Parathyroid adenoma (tissue), 2 donors: ENCODE measurements around the gene AFF3.

ENCODE experiments used
- H2AFZ ChIP-seq: fragments of 300-600 bp; sonication (generic); one replicate; pipeline ENCODE4 v1.7.0; 2017; ENCODE audit warnings: antibody characterized with exemption, mild to moderate bottlenecking
- H3K27ac ChIP-seq: fragments of 300-600 bp; sonication (generic); one replicate; pipeline ENCODE4 v1.7.0; 2017
- H3K27me3 ChIP-seq: fragments of 300-600 bp; sonication (generic); one replicate; pipeline ENCODE4 v1.7.0; 2017; ENCODE audit warnings: low read length; ENCODE audit not compliant: control insufficient read depth, insufficient read depth
- H3K36me3 ChIP-seq: fragments of 300-600 bp; sonication (generic); one replicate; pipeline ENCODE4 v1.7.0; 2017; ENCODE audit warnings: low read length; ENCODE audit not compliant: control insufficient read depth, insufficient read depth
- H3K4me1 ChIP-seq: fragments of 300-600 bp; sonication (generic); one replicate; pipeline ENCODE4 v1.7.0; 2017; ENCODE audit warnings: control low read depth
- H3K4me2 ChIP-seq: fragments of 300-600 bp; sonication (generic); one replicate; pipeline ENCODE4 v1.7.0; 2017; ENCODE audit warnings: low read length
- H3K4me3 ChIP-seq: fragments of 300-600 bp; sonication (generic); one replicate; pipeline ENCODE4 v1.7.0; 2017; ENCODE audit warnings: low read depth, low read length
- H3K79me2 ChIP-seq: fragments of 300-600 bp; sonication (generic); one replicate; pipeline ENCODE4 v1.7.0; 2017; ENCODE audit warnings: control low read depth
- H3K9ac ChIP-seq: fragments of 300-600 bp; sonication (generic); one replicate; pipeline ENCODE4 v1.7.0; 2017; ENCODE audit warnings: mild to moderate bottlenecking
- H3K9me3 ChIP-seq: fragments of 300-600 bp; sonication (generic); one replicate; pipeline ENCODE4 v1.7.0; 2017; ENCODE audit warnings: low read length; ENCODE audit not compliant: control insufficient read depth
- CTCF ChIP-seq: fragments of 300-600 bp; sonication (generic); IDR thresholded peaks from one replicate; pipeline ENCODE4 v1.7.0; 2017; ENCODE audit warnings: antibody characterized with exemption, mild to moderate bottlenecking
- donor health status: primary hyperparathyroidism.

The AFF3 gene

GRCh38 chr2:100141906-100142305 lies 484 bp downstream of the AFF3 start:
- Histone ChIP-seq H3K9ac (no peak overlapping the region), H3K4me3 (no peak overlapping the region), H3K36me3 (no peaks in the 10 kb centered on the region)

GRCh38 chr2:100140582-100140981 lies 1.8 kb downstream of the AFF3 start:
- TF ChIP-seq CTCF, result no peak
- no peaks in the 10 kb centered on the region for H3K4me1 ChIP-seq
- H3K4me2 ChIP-seq, result no peak overlapping the region
- no peaks in the 10 kb centered on the region for H3K9me3 ChIP-seq
- H3K4me3 ChIP-seq, result no peak overlapping the region
- H2AFZ ChIP-seq, result no peak overlapping the region
- H3K36me3 ChIP-seq, result no peaks in the 10 kb centered on the region
- H3K9ac ChIP-seq, result no peak overlapping the region
- no peak overlapping the region for H3K27ac ChIP-seq
- no peaks in the 10 kb centered on the region for H3K79me2 ChIP-seq
- H3K27me3 ChIP-seq, result no peaks in the 10 kb centered on the region

More at GRCh38 chr2:100141906-100142305, 484 bp downstream of the AFF3 start:
- no peaks in the 10 kb centered on the region for H3K4me1 ChIP-seq
- no peak overlapping the region for H3K4me2 ChIP-seq
- H2AFZ ChIP-seq, result no peak overlapping the region
- no peak for TF ChIP-seq CTCF
- no peaks in the 10 kb centered on the region for H3K27me3 ChIP-seq
- H3K9me3 ChIP-seq, result no peaks in the 10 kb centered on the region
- H3K79me2 ChIP-seq, result no peaks in the 10 kb centered on the region
- H3K27ac ChIP-seq, result no peak overlapping the region

- no peaks in the 10 kb centered on the region for H3K9me3 ChIP-seq
- TF ChIP-seq CTCF, result no peak
- no peaks in the 10 kb centered on the region for H3K79me2 ChIP-seq
- H3K9ac ChIP-seq, result no peak overlapping the region
- no peak overlapping the region for H3K4me2 ChIP-seq
- no peaks in the 10 kb centered on the region for H3K36me3 ChIP-seq
- H3K4me3 ChIP-seq, result no peak overlapping the region
- no peak overlapping the region for H2AFZ ChIP-seq
- H3K27me3 ChIP-seq, result no peaks in the 10 kb centered on the region
- H3K27ac ChIP-seq, result no peak overlapping the region
- no peaks in the 10 kb centered on the region for H3K4me1 ChIP-seq
Observed at GRCh38 chr2:100137866-100138570, 4.4 kb downstream of the AFF3 start.

GRCh38 chr2:100137318-100137717 lies 5.1 kb downstream of the AFF3 start:
- Histone ChIP-seq H3K4me1 (no peaks in the 10 kb centered on the region), H3K4me3 (no peak overlapping the region), H3K27me3 (no peaks in the 10 kb centered on the region), H3K4me2 (no peak overlapping the region), H3K27ac (no peak overlapping the region), H3K9me3 (no peaks in the 10 kb centered on the region), H3K36me3 (no peaks in the 10 kb centered on the region), H2AFZ (no peak overlapping the region), H3K9ac (no peak overlapping the region), H3K79me2 (no peaks in the 10 kb centered on the region)
- no peak for TF ChIP-seq CTCF

GRCh38 chr2:100136310-100136709 lies 6.1 kb downstream of the AFF3 start:
- Histone ChIP-seq H3K79me2 (no peaks in the 10 kb centered on the region), H3K9me3 (no peaks in the 10 kb centered on the region), H3K27ac (no peak overlapping the region)

More at GRCh38 chr2:100136310-100136709, 6.1 kb downstream of the AFF3 start:
- no peaks in the 10 kb centered on the region for H3K27me3 ChIP-seq
- H3K4me3 ChIP-seq, result no peak overlapping the region
- H3K9ac ChIP-seq, result no peak overlapping the region
- no peak overlapping the region for H3K4me2 ChIP-seq
- TF ChIP-seq CTCF, result no peak
- no peaks in the 10 kb centered on the region for H3K36me3 ChIP-seq
- no peaks in the 10 kb centered on the region for H3K4me1 ChIP-seq
- H2AFZ ChIP-seq, result no peak overlapping the region
